GM18867 (cell line): ENCODE data around the gene POTEB.
"Not testable (repeated sequence)": the region's sequence is repeated elsewhere in the genome, so short reads cannot be mapped to it uniquely, and the experiment has no call there.

ENCODE experiments used
- ATAC-seq: cut with Tn5 transposase; IDR thresholded peaks from one replicate; pipeline ENCODE4 v1.9.1; 2021; ENCODE audit warnings: mild to moderate bottlenecking, moderate library complexity; ENCODE audit not compliant: unreplicated experiment

Gene POTEB

GRCh38 chr15:21877635-21878034 is at the start of gene POTEB:
Gene POTEB, minus strand, starts transcription at chr15:21877735. Its CDS starts 489 bp downstream, at chr15:21877246.
- not testable (repeated sequence) for ATAC-seq

- not testable (repeated sequence) for ATAC-seq
These were observed 13.4 kb upstream of the POTEB start for GRCh38 chr15:21890955-21891354.

- ATAC-seq, result not testable (repeated sequence)
These were observed 12.0 kb upstream of the POTEB start for GRCh38 chr15:21889542-21889941.

GRCh38 chr15:21838831-21839230 is 38.7 kb downstream of the POTEB start:
- not testable (repeated sequence) for ATAC-seq
